ENCODE results near the gene ZNF227. TPM values are rescaled to one million over a fixed set of nuclear protein-coding genes. Genes with fewer than 3 reads are reported as not detected.

ZNF227 gene
- total RNA-seq, 1 experiment from 2014 or later = 22.6 TPM

DNA sequence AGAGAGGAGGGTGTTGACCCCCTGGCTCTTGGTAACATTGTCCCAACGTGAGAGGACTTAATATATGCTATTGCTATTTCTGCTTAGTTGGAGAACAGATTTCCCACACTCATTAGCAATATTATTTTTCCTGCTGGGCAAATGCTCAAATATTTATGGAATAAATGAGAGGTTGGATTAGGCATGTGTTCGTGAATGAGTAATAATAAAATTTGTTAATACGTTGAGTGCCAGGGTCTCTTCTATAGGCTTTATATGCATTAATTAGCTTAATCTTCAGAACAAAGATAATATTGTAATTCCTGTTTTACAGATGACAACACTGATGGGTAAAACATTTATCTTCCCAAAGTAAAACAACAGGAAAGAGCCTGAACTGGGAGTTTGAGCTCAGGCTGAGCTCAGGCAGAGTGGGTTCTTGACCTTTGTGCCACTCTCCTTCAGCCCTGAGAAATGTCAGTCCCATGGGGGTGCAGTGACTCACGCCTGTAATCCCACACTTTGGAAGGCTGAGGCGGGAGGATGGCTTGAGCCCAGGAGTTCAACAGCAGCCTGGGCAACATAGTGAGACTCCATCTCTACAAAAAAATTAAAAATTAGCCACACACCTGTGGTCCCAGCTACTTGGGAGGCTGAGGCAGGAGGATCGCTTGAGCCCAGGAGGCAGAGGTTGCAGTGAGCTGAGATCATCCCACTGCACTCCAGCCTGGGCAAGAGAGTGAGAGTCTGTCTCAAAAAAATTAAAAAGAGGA, 48.5 kb downstream of the ZNF227 start:
- TF ChIP-seq, protein P1, sequence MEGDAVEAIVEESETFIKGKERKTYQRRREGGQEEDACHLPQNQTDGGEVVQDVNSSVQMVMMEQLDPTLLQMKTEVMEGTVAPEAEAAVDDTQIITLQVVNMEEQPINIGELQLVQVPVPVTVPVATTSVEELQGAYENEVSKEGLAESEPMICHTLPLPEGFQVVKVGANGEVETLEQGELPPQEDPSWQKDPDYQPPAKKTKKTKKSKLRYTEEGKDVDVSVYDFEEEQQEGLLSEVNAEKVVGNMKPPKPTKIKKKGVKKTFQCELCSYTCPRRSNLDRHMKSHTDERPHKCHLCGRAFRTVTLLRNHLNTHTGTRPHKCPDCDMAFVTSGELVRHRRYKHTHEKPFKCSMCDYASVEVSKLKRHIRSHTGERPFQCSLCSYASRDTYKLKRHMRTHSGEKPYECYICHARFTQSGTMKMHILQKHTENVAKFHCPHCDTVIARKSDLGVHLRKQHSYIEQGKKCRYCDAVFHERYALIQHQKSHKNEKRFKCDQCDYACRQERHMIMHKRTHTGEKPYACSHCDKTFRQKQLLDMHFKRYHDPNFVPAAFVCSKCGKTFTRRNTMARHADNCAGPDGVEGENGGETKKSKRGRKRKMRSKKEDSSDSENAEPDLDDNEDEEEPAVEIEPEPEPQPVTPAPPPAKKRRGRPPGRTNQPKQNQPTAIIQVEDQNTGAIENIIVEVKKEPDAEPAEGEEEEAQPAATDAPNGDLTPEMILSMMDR (conservative IDR thresholded peaks at IDR 0.05) = no peak
- Histone ChIP-seq H3K27me3 (ENCODE audit: insufficient read depth, low read length) (no peaks in the 10 kb centered on the region), H3K4ac (ENCODE audit: low read depth, low read length) (no peak overlapping the region), H3K56ac (ENCODE audit: insufficient read length, low read depth, low read length) (no peak overlapping the region), H3K79me1 (ENCODE audit: insufficient read depth, low read depth, low read length, poor library complexity, severe bottlenecking) (no peaks in the 10 kb centered on the region), H4K8ac (replicated peaks; ENCODE audit: insufficient read length, low read depth, low read length) (no peak overlapping the region), H2BK12ac (ENCODE audit: insufficient read length, low read depth, low read length) (no peak overlapping the region), H3K9me3 (ENCODE audit: control insufficient read depth, low read depth, low read length) (no peaks in the 10 kb centered on the region), H2AK5ac (ENCODE audit: insufficient read length, low read length) (no peak overlapping the region), H3K23me2 (ENCODE audit: insufficient read length, low read depth, low read length, poor library complexity, severe bottlenecking) (peaks cover 8% of the 10 kb centered on the region), H3K9ac (ENCODE audit: extremely low read depth, insufficient read length, low read length) (peak overlapping the region; percentile 36), H3T11ph (ENCODE audit: low read length) (no peak overlapping the region), H4K91ac (ENCODE audit: insufficient read length, low read depth, low read length) (no peak overlapping the region), H3K18ac (ENCODE audit: insufficient read length, low read depth, low read length) (no peak overlapping the region), H3K14ac (ENCODE audit: insufficient read depth, low read length) (no peak overlapping the region), H3K23ac (ENCODE audit: insufficient read length, low read depth, low read length) (no peak overlapping the region), H4K20me1 (ENCODE audit: control insufficient read depth, insufficient read depth, insufficient read length) (no peaks in the 10 kb centered on the region), H2AFZ (ENCODE audit: low read length) (no peak overlapping the region), H2BK15ac (ENCODE audit: low read depth, low read length) (no peak overlapping the region), H2BK120ac (ENCODE audit: low read depth, low read length, poor library complexity, severe bottlenecking) (no peak overlapping the region), H4K5ac (ENCODE audit: insufficient read length, low read depth, low read length) (no peak overlapping the region), H3K4me2 (ENCODE audit: insufficient read depth, insufficient read length, low read length) (peak overlapping the region; percentile 92), H3K4me1 (ENCODE audit: insufficient read depth, low read length) (no peaks in the 10 kb centered on the region), H3K27ac (ENCODE audit: insufficient read length, low read depth, low read length) (no peak overlapping the region), H2BK5ac (ENCODE audit: insufficient read length, low read length) (no peak overlapping the region), H2BK20ac (ENCODE audit: low read depth, low read length, poor library complexity, severe bottlenecking) (no peak overlapping the region), H3K79me2 (ENCODE audit: insufficient read depth, low read length) (no peaks in the 10 kb centered on the region; the same call in 1 of the 2 replicates)
- H3K36me3 Mint-ChIP-seq (ENCODE audit: insufficient read depth in 1 of 3, low read depth in 3 of 3) = peaks cover 0 to 4% (median 3%) of the 10 kb centered on the region in 3 experiments; a peak in 6 of 7 replicates
- H3K27me3 Mint-ChIP-seq (ENCODE audit: low read depth) = no peaks in the 10 kb centered on the region
- H3K27ac Mint-ChIP-seq = 0 out of 7 replicates have a peak overlapping the region, but pooled peaks of 1 of the 3 experiments have one; percentile 86
- H3K9me3 Mint-ChIP-seq = peaks cover 24 to 35% of the 10 kb centered on the region in 2 experiments
- WGBS (ENCODE audit: extremely low coverage, insufficient read length, low lambda C conversion rate) = 100% methylated on average over 2 of the region's 6 CpGs
- peak overlapping the region; percentile 72 to 80 for H3K4me3 Mint-ChIP-seq
- no peak for DNase-seq
- peaks cover 7 to 8% of the 10 kb centered on the region in 2 experiments for H3K4me1 Mint-ChIP-seq

All from H9 (cell line).